Skeletal muscle tissue (tissue), 5 donors: ENCODE results near the gene PIGH. TPM values are rescaled to one million over a fixed set of nuclear protein-coding genes. Genes with fewer than 3 reads are reported as not detected.
"Not testable (repeated sequence)": the region's sequence is repeated elsewhere in the genome, so short reads cannot be mapped to it uniquely, and the experiment has no call there.

ENCODE experiments used
- H3K27ac ChIP-seq: one replicate; pipeline ENCODE4 v1.7.0; 2013; ENCODE audit warnings: mild to moderate bottlenecking, low read depth, low read length, inconsistent platforms
- H3K27me3 ChIP-seq, 3 donors: one replicate each; pipeline ENCODE4 v1.7.0; 2013; ENCODE audit warnings: low read length in 3 of 3; ENCODE audit not compliant: control insufficient read depth in 3 of 3, insufficient read depth in 3 of 3
- H3K36me3 ChIP-seq, 3 donors: one replicate each; pipeline ENCODE4 v1.7.0; 2013; ENCODE audit warnings: low read length in 3 of 3; ENCODE audit not compliant: control insufficient read depth in 3 of 3, insufficient read depth in 3 of 3
- H3K4me1 ChIP-seq, 3 donors: one replicate each; pipeline ENCODE4 v1.7.0; 2013; ENCODE audit warnings: low read length in 3 of 3, mild to moderate bottlenecking in 3 of 3; ENCODE audit not compliant: control insufficient read depth in 3 of 3, insufficient read depth in 3 of 3
- H3K4me3 ChIP-seq, 3 donors: one replicate each; pipeline ENCODE4 v1.7.0; 2013; ENCODE audit warnings: low read length in 3 of 3
- H3K9ac ChIP-seq, 3 donors: one replicate each; pipeline ENCODE4 v1.7.0; 2013; ENCODE audit warnings: low read length in 3 of 3, mild to moderate bottlenecking in 3 of 3, moderate library complexity in 2 of 3, low read depth in 1 of 3
- H3K9me3 ChIP-seq, 3 donors: one replicate each; pipeline ENCODE4 v1.7.0; 2013; ENCODE audit warnings: low read length in 3 of 3; ENCODE audit not compliant: control insufficient read depth in 3 of 3
- small RNA-seq: library from RNA; depleted of rRNA; stranded (forward); fragments of <200 nt; gene quantifications from one replicate; pipeline ENCODE3, GENCODE V24; 2014
- total RNA-seq: library from RNA; depleted of rRNA; stranded (reverse); fragments of >200 nt; gene quantifications from one replicate; pipeline ENCODE4 v1.2.3, GENCODE V29; 2014
- donor health status: Osteomylitis.

PIGH gene
- total RNA-seq, 1 donor from 2014 or later = 18.3 TPM

DNA sequence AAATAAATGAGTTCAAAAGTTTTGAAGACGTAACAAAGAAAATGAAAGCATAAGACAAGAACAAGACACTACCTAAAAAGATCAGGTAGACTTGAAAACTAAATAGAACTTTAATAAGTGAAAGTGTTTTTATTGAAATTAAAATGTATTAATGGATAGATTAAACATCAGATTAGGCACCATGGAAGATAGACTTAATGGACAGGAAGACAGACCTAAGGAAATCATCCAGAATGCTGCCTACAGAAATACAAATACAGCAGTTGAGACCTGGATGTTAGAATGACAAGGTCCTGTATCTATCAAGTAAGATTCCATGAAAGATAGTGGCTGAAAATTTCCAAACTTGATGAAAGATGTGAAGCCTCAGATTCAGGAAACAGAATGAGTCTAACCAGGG, 55.5 kb downstream of the PIGH start:
- no peaks in the 10 kb centered on the region for H3K27me3 ChIP-seq
- no peak overlapping the region for H3K9ac ChIP-seq
- H3K4me1 ChIP-seq = no peaks in the 10 kb centered on the region
- H3K9me3 ChIP-seq = no peaks in the 10 kb centered on the region
- H3K36me3 ChIP-seq = no peaks in the 10 kb centered on the region
- H3K27ac ChIP-seq = no peak overlapping the region
- no peak overlapping the region for H3K4me3 ChIP-seq

DNA sequence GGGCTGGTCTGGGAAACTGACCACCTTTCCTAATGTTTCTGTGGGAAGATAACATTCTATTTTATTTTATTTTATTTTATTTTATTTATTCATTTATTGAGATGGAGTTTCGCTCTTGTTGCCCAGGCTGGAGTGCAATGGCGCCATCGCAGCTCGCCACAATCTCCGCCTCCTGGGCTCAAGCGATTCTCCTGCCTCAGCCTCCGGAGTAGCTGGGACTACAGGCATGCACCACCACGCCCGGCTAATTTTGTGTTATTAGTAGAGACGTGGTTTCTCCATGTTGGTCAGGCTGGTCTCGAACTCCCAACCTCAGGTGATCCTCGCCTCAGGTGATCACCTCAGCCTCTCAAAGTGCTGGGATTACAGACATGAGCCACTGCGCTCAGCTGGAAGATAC, 57.4 kb downstream of the PIGH start:
- H3K27me3 ChIP-seq, H3K4me3 ChIP-seq, H3K9me3 ChIP-seq, H3K27ac ChIP-seq, H3K9ac ChIP-seq, H3K4me1 ChIP-seq, H3K36me3 ChIP-seq: not testable (repeated sequence)

DNA sequence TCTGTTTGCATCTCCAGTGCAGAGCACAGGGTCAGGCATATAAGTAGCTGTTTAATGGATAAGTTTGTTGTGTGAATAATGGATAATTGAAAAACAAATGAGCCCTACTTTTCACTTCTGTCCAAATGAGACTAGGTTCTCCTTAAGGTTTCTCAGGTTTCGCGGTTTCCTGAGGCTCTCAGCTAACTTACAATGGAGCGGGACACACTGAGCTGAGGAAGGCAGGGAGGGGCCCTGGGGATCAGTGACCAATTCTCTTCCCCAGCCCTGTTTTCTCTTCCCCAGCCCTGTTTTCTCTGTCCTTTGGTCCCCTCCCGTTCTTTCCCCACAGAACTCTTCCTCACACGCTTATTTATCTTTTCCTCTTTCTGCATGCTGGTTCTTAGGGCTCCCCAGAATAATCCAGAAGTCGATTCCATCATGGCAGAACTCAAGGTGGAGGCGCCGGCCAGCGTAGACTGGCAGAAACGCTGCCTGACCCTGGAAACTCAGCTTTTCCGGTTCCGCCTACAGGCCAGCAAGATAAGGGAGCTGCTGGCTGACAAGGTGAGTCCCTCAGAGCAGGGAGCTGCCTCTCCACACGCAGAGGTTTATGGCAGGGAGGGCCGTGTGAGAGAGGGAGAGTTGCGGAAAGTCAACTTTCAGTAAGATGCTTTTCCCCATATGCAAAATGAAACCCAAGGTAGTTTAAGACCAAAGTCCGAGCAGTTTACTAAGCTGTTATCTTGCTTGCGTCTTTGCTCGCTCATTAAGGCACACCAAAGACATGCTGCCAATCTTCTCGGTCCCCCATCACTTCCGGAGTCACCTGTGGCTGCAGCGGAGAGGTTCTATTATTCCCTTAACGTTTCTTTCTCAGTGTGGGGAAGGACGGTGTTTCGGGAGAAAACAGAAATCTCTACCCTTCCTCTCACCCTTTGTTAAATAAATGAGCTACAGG, 58.4 kb downstream of the PIGH start:
- no peaks in the 10 kb centered on the region for H3K36me3 ChIP-seq
- H3K27ac ChIP-seq = no peak overlapping the region
- H3K9me3 ChIP-seq = no peaks in the 10 kb centered on the region
- no peak overlapping the region for H3K9ac ChIP-seq
- H3K4me3 ChIP-seq = no peak overlapping the region
- H3K4me1 ChIP-seq = peaks cover 4 to 7% (median 4%) of the 10 kb centered on the region in 3 donors
- no peaks in the 10 kb centered on the region for H3K27me3 ChIP-seq

Small RNA genes lying within 50 kb of the gene (small RNA-seq; reads per million reads assigned to genes)
- not detected for gene AL132640.3
- gene RF00019 = not detected

Other genes with a start within 250 kb of the PIGH start
- gene ATP6V1D, start 240.5 kb downstream of the PIGH start, total RNA-seq = 61.6 TPM
- 92.4 TPM for gene EIF2S1, start 239.9 kb downstream of the PIGH start, total RNA-seq
- 3.7 TPM for gene PLEK2, start 188.1 kb downstream of the PIGH start, total RNA-seq
- gene TMEM229B, start 111.5 kb downstream of the PIGH start, total RNA-seq = 0.52 TPM
- 1.6 TPM for gene PLEKHH1, start 67.0 kb downstream of the PIGH start, total RNA-seq
- 1.0 TPM for gene ARG2, start 19.7 kb upstream of the PIGH start, total RNA-seq
- 20.4 TPM for gene VTI1B, start 74.4 kb upstream of the PIGH start, total RNA-seq
- 35.5 TPM for gene RDH11, start 95.5 kb upstream of the PIGH start, total RNA-seq
- gene RDH12, start 101.6 kb upstream of the PIGH start, total RNA-seq = 0.52 TPM
- 21.9 TPM for gene ZFYVE26, start 216.3 kb upstream of the PIGH start, total RNA-seq
- 38.6 TPM for gene RAD51B, start 219.5 kb upstream of the PIGH start, total RNA-seq